Measurements from ENCODE around the gene MTMR12. TPM values are rescaled to one million over a fixed set of nuclear protein-coding genes. Genes with fewer than 3 reads are reported as not detected.

MTMR12 gene
- total and polyA plus RNA-seq, 8 donors: 9.7 to 32.3 (median 20.8) TPM

DNA sequence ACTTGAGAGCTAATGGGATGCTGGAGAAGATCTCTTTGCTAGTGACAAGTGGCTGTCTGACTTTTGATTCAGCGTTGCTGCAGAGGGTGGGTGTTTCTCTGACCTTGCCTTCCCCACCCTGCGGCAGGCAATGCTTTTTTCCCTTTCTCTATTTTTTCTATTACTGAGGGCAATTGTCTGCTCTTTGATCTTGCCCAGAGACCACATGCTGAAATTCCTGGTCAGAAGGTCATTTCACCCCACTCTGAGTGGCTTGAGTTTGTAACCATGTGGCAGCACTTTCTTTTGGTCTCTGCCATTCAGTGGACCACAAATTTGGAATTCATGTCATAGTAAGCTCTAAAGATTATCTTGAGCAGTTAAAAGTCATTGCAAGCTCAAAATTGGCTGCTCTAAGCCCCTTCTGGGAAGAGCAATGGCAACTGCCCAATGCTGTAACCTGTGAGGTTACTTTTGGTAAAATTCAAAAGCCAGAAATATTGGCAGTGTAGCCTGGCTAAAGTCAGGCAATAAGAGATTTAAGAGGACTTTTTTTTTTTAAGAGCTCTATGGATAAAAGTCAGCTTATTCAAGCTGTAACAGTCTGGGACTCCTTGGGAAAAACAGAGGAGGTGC, 30.4 kb upstream of the MTMR12 start:
- WGBS, 2 donors: 83 to 90% methylated on average over 2 of the region's 2 CpGs
- intact Hi-C loops (cut with DNase I): no loop called here
- DNase-seq (no peak), ATAC-seq (no peak), FAIRE-seq (no peak)
- Histone ChIP-seq H3K27me3 (no peaks in the 10 kb centered on the region), H3K4me3 (no peak overlapping the region), H3K4me1 (no peaks in the 10 kb centered on the region), H3K36me3 (no peaks in the 10 kb centered on the region), H3K27ac (no peak overlapping the region), H3K9me3 (no peaks in the 10 kb centered on the region)
- TF ChIP-seq, protein P1, sequence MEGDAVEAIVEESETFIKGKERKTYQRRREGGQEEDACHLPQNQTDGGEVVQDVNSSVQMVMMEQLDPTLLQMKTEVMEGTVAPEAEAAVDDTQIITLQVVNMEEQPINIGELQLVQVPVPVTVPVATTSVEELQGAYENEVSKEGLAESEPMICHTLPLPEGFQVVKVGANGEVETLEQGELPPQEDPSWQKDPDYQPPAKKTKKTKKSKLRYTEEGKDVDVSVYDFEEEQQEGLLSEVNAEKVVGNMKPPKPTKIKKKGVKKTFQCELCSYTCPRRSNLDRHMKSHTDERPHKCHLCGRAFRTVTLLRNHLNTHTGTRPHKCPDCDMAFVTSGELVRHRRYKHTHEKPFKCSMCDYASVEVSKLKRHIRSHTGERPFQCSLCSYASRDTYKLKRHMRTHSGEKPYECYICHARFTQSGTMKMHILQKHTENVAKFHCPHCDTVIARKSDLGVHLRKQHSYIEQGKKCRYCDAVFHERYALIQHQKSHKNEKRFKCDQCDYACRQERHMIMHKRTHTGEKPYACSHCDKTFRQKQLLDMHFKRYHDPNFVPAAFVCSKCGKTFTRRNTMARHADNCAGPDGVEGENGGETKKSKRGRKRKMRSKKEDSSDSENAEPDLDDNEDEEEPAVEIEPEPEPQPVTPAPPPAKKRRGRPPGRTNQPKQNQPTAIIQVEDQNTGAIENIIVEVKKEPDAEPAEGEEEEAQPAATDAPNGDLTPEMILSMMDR (IDR thresholded peaks at IDR 0.05): no peak

DNA sequence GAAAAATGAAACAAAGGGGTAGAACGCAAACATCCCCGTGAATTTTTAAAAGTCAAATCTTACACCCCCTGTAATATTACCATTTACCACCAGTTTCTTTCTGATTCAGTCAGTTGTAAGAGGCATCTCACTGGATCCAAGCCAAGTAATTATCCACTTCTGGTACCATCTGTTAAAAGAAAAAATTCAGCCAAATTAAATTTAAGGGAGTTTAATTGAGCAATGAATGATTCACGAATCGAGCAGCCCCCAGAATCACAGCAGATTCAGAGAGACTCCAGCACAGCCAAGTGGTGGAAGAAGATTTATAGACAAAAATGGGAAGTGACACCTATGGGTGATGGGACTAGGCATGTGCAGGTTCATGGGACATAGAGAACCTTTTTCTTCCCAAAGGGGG, 29.9 kb upstream of the MTMR12 start:
- Histone ChIP-seq H3K27me3 (no peaks in the 10 kb centered on the region), H3K4me1 (no peaks in the 10 kb centered on the region), H3K9me3 (no peaks in the 10 kb centered on the region), H3K36me3 (no peaks in the 10 kb centered on the region), H3K4me3 (no peak overlapping the region), H3K27ac (no peak overlapping the region)
- TF ChIP-seq, protein P1 (IDR thresholded peaks at IDR 0.05): no peak
- intact Hi-C loops (cut with DNase I): no loop called here
- DNase-seq: no peak
- FAIRE-seq: no peak
- WGBS, 2 donors: 71 to 75% methylated on average over 4 of the region's 4 CpGs
- ATAC-seq: no peak

DNA sequence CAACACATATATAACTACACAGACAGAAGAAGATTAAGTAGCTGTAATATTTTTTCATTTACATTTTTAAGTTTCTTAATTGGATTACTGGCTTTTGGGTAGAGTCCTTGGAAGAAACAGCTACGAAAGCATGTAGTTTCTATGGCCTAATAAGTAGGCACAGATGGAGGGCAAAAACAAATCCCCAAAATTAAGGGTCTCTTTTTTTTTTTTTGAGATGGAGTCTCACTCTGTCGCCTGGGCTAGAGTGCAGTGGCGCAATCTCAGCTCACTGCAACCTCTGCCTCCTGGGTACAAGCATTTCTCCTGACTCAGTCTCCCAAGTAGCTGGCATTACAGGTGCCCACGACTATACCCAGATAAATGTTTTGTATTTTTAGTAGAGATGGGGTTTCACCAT, 27.1 kb upstream of the MTMR12 start:
- no peak for FAIRE-seq
- H3K4me1 ChIP-seq: no peaks in the 10 kb centered on the region
- H3K4me3 ChIP-seq: no peak overlapping the region
- H3K27ac ChIP-seq: no peak overlapping the region
- DNase-seq: no peak
- 77 to 86% methylated on average over 4 of the region's 4 CpGs for WGBS, 2 donors
- ATAC-seq: no peak
- no peaks in the 10 kb centered on the region for H3K36me3 ChIP-seq
- no peaks in the 10 kb centered on the region for H3K9me3 ChIP-seq
- H3K27me3 ChIP-seq: no peaks in the 10 kb centered on the region
- TF ChIP-seq, protein P1 (IDR thresholded peaks at IDR 0.05): no peak
- intact Hi-C loops (cut with DNase I): no loop called here

DNA sequence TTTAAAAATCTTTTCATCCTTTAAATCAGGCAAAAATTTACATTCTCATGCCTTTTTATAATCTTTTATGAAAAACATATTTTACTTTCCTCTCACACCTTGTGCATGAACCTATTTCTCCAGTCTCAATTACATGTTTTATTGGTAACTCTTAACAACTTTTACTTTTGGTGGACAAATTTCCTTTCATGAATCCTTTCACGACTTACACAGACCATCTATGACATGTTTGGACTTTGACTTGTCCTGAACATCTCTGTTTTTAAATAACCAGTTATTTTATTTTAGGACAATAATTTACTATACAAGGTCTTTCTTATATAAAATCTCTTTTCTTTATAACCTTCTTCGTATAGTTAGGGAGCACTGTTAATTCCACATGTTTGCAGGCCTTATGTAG, 26.5 kb upstream of the MTMR12 start:
- DNase-seq: no peak
- no peaks in the 10 kb centered on the region for H3K27me3 ChIP-seq
- H3K36me3 ChIP-seq: no peaks in the 10 kb centered on the region
- no peak overlapping the region for H3K4me3 ChIP-seq
- intact Hi-C loops (cut with DNase I): no loop called here
- TF ChIP-seq, protein P1 (IDR thresholded peaks at IDR 0.05): no peak
- ATAC-seq: no peak
- H3K9me3 ChIP-seq: no peaks in the 10 kb centered on the region
- no peak overlapping the region for H3K27ac ChIP-seq
- no peak for FAIRE-seq
- WGBS, 2 donors: 74 to 84% methylated on average over 2 of the region's 2 CpGs
- no peaks in the 10 kb centered on the region for H3K4me1 ChIP-seq

DNA sequence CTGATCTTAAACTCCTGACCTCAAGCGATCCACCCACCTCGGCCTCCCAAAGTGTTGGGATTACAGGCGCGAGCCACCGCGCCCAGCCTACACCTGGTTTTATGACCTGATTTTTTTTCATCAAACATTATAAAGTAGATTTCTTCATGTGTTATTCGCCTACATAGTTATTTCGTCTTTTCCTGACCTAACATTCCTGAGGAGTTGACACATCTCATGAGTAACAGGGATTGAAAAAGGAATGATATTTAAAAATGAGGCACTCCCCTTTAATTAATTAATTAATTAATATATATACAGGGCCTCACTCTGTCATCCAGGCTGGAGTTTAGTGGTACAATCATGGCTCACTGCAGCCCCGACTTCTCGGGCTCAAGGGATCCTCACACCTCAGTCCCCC, 20.2 kb upstream of the MTMR12 start:
- DNase-seq: no peak
- FAIRE-seq: no peak
- intact Hi-C loops (cut with DNase I): loop anchor here in 1 of 3 donors (5.0 kb wide), 1 partner anchor 101 kb away; no protein-coding TSS in a partner anchor
- TF ChIP-seq, protein P1 (IDR thresholded peaks at IDR 0.05): no peak
- Histone ChIP-seq H3K36me3 (no peaks in the 10 kb centered on the region), H3K4me3 (no peak overlapping the region), H3K27me3 (no peaks in the 10 kb centered on the region), H3K27ac (no peak overlapping the region), H3K4me1 (peaks cover 0 to 11% (median 3%) of the 10 kb centered on the region in 3 donors), H3K9me3 (no peaks in the 10 kb centered on the region)
- 97 to 99% methylated on average over 10 of the region's 10 CpGs for WGBS, 2 donors
- no peak for ATAC-seq
